ENCODE data around the gene CCDC15.

Gene CCDC15

DNA sequence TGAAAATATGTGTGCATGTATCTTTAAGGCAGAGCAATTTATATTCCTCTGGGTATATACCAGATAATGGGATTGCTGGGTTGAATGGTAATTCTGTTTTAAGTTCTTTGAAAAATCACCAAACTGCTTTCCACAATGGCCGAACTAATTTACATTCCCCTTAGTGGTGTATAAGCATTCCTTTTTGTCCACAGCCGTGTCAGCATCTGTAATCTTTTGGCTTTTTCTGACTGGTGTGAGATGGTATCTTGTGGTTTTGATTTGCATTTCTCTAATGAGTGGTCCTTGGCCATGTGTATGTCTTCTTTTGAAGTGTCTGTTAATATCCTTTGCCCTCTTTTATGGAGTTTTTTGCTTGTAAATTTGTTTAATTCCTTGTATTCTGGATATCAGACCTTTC is 24.3 kb downstream of the CCDC15 start:
- TF ChIP-seq, protein P1, sequence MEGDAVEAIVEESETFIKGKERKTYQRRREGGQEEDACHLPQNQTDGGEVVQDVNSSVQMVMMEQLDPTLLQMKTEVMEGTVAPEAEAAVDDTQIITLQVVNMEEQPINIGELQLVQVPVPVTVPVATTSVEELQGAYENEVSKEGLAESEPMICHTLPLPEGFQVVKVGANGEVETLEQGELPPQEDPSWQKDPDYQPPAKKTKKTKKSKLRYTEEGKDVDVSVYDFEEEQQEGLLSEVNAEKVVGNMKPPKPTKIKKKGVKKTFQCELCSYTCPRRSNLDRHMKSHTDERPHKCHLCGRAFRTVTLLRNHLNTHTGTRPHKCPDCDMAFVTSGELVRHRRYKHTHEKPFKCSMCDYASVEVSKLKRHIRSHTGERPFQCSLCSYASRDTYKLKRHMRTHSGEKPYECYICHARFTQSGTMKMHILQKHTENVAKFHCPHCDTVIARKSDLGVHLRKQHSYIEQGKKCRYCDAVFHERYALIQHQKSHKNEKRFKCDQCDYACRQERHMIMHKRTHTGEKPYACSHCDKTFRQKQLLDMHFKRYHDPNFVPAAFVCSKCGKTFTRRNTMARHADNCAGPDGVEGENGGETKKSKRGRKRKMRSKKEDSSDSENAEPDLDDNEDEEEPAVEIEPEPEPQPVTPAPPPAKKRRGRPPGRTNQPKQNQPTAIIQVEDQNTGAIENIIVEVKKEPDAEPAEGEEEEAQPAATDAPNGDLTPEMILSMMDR (conservative IDR thresholded peaks at IDR 0.05) = no peak
- no peak overlapping the region for H3K27ac ChIP-seq

DNA sequence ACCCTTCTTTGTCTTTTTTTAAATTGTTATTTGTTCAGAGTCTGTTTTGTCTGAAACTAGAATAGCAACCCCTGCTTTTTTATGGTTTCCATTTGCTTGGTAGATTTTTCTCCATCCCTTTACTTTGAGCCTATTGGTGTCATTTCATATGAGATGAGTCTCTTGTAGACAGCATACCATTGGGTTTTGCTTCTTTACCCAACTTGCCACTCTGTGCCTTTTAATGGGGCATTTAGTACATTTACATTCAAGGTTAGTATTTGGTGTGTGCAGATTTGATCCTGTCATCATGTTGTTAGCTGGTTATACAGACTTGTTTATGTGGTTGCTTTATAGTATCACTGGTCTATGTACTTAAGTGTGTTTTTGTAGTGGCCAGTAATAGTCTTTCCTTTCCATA is 28.0 kb downstream of the CCDC15 start:
- TF ChIP-seq, protein P1 (conservative IDR thresholded peaks at IDR 0.05) = no peak

GRCh38 chr11:124983674-124984511 is 29.9 kb downstream of the CCDC15 start:
- H3K27ac ChIP-seq = no peak overlapping the region
- TF ChIP-seq, protein P1 (conservative IDR thresholded peaks at IDR 0.05) = no peak

More for the DNA sequence above, 28.0 kb downstream of the CCDC15 start:
- no peak overlapping the region for H3K27ac ChIP-seq

GRCh38 chr11:124984512-124984854 is 30.5 kb downstream of the CCDC15 start:
- TF ChIP-seq, protein P1 (conservative IDR thresholded peaks at IDR 0.05) = no peak
- no peak overlapping the region for H3K27ac ChIP-seq

GRCh38 chr11:124987096-124987495 is 33.1 kb downstream of the CCDC15 start:
- TF ChIP-seq, protein P1 (conservative IDR thresholded peaks at IDR 0.05) = no peak

GRCh38 chr11:124988063-124988462 is 34.1 kb downstream of the CCDC15 start:
- TF ChIP-seq, protein P1 (conservative IDR thresholded peaks at IDR 0.05) = no peak
- H3K27ac ChIP-seq = peak overlapping the region; percentile 14; the same call in 1 of the 2 replicates

More at GRCh38 chr11:124987096-124987495, 33.1 kb downstream of the CCDC15 start:
- no peak overlapping the region for H3K27ac ChIP-seq

GRCh38 chr11:125001079-125001778 is 47.2 kb downstream of the CCDC15 start:
- TF ChIP-seq, protein P1 (conservative IDR thresholded peaks at IDR 0.05) = no peak

More at GRCh38 chr11:125001079-125001778, 47.2 kb downstream of the CCDC15 start:
- no peak overlapping the region for H3K27ac ChIP-seq

Data from VCaP (cell line).